Measurements from ENCODE around the gene MORC3.

DNA sequence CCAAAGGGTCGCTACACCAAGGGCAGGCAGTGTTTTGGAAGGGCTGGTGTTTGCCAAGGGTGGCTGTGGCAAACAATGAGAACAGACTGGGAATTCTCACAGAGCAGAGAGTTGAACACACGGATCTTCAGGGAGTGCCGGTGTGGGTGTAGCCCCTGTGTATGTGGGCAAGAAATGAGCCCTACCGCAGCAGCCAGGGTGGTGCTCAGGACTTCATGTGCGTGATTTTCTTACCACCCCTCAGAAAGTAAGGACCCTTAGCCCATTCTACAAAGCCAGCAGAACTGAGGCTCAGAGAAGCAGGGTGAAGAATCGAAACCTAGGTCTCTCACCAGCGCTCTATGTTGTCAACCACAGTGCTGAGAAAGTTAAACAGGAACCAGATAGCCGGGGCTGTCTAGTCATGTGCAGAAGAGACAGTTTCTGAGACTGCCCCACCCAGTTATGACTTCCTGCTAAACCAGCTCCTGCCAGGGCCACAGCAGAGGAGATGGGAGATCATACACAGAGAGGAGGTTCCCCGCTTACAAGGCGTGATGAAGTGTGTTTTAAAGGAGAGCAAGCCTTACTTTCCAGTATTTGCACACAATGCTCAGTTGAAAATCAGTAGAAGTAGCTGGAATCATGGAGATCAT lies 21.9 kb upstream of the MORC3 start:
- no peak for TF ChIP-seq EZH2 (IDR thresholded peaks at IDR 0.05; ENCODE audit: low read depth)
- TF ChIP-seq, protein P1, sequence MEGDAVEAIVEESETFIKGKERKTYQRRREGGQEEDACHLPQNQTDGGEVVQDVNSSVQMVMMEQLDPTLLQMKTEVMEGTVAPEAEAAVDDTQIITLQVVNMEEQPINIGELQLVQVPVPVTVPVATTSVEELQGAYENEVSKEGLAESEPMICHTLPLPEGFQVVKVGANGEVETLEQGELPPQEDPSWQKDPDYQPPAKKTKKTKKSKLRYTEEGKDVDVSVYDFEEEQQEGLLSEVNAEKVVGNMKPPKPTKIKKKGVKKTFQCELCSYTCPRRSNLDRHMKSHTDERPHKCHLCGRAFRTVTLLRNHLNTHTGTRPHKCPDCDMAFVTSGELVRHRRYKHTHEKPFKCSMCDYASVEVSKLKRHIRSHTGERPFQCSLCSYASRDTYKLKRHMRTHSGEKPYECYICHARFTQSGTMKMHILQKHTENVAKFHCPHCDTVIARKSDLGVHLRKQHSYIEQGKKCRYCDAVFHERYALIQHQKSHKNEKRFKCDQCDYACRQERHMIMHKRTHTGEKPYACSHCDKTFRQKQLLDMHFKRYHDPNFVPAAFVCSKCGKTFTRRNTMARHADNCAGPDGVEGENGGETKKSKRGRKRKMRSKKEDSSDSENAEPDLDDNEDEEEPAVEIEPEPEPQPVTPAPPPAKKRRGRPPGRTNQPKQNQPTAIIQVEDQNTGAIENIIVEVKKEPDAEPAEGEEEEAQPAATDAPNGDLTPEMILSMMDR (conservative IDR thresholded peaks at IDR 0.05) = no peak
